HFFc6 (cell line): ENCODE data around the gene PLEKHA7. TPM values are rescaled to one million over a fixed set of nuclear protein-coding genes. Genes with fewer than 3 reads are reported as not detected.
A peak's percentile ranks its signal among the peaks of the same experiment; 100 is the strongest.

Experiments used
- DNase-seq: peaks from one replicate; pipeline ENCODE4 v3.0.0-alpha.2; 2018
- H3K27ac Mint-ChIP-seq: 2 replicates; pipeline ENCODE4 v1.8.0; 2020; ENCODE audit warnings: mild to moderate bottlenecking, mixed read lengths
- H3K27me3 Mint-ChIP-seq: 2 replicates; pipeline ENCODE4 v1.8.0; 2021; ENCODE audit warnings: mild to moderate bottlenecking, moderate library complexity, mixed read lengths; ENCODE audit not compliant: insufficient read depth
- H3K36me3 Mint-ChIP-seq: 2 replicates; pipeline ENCODE4 v1.8.0; 2021; ENCODE audit warnings: low read depth, mixed read lengths
- H3K4me1 Mint-ChIP-seq: 2 replicates; pipeline ENCODE4 v1.8.0; 2020; ENCODE audit warnings: low read depth, mixed read lengths
- H3K4me3 Mint-ChIP-seq: 2 replicates; pipeline ENCODE4 v1.8.0; 2020; ENCODE audit warnings: mild to moderate bottlenecking, moderate library complexity, mixed read lengths
- H3K9me3 Mint-ChIP-seq: 2 replicates; pipeline ENCODE4 v1.8.0; 2020; ENCODE audit warnings: mild to moderate bottlenecking, mixed read lengths
- total RNA-seq, 6 experiments: library from RNA; stranded (reverse); fragmentation: NEBNext Ultra II Directional; extraction: Animal tissue kit (Norgen Biotek cat#: 25700); gene quantifications; 2 replicates in 1 of 6; 3 replicates in 5 of 6; pipeline ENCODE4 v1.2.3, GENCODE V29; 2021
- TF ChIP-seq, protein P1 (sequence below): fragments of 200-600 bp; sonication (generic); IDR thresholded peaks from 2 replicates; pipeline ENCODE4 v1.5.0; 2021; ENCODE audit warnings: antibody characterized with exemption, mild to moderate bottlenecking

The PLEKHA7 gene
- total RNA-seq, 6 experiments from 2014 or later: 0.07 to 0.24 (median 0.08) TPM; not detected in 3

DNA sequence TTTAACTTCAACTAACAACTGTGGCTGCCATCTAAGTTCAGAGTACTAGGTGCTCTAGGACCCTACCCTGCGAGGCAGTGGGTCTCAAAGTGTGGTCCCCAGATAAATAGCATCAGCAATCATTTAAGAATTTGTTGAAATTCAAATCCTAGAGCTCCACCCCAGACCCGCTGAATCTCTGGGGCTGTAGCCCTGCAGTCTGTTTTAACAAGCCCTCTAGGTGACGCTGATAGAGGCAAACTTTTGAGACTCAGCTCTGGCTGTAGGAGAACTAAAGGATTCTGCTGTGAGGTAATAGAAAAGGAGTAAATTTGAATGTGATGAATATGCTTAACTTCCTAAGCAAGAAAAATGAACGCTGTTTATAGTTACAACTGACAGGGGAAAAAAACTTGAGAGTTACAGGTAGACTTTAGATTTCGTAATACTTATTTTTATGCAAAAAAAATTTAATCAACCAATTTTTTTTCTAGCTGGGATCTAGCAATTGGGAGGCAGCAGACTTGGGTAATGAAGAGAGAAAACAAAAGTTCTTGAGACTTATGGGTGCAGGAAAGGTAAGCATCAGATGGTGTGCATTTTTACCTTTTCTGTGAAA, 270.0 kb downstream of the PLEKHA7 start:
- peaks cover 19% of the 10 kb centered on the region for H3K4me1 Mint-ChIP-seq
- no peak for DNase-seq
- TF ChIP-seq, protein P1, sequence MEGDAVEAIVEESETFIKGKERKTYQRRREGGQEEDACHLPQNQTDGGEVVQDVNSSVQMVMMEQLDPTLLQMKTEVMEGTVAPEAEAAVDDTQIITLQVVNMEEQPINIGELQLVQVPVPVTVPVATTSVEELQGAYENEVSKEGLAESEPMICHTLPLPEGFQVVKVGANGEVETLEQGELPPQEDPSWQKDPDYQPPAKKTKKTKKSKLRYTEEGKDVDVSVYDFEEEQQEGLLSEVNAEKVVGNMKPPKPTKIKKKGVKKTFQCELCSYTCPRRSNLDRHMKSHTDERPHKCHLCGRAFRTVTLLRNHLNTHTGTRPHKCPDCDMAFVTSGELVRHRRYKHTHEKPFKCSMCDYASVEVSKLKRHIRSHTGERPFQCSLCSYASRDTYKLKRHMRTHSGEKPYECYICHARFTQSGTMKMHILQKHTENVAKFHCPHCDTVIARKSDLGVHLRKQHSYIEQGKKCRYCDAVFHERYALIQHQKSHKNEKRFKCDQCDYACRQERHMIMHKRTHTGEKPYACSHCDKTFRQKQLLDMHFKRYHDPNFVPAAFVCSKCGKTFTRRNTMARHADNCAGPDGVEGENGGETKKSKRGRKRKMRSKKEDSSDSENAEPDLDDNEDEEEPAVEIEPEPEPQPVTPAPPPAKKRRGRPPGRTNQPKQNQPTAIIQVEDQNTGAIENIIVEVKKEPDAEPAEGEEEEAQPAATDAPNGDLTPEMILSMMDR: no peak
- no peak overlapping the region for H3K27ac Mint-ChIP-seq
- H3K36me3 Mint-ChIP-seq: no peaks in the 10 kb centered on the region
- H3K9me3 Mint-ChIP-seq: no peaks in the 10 kb centered on the region
- H3K4me3 Mint-ChIP-seq: no peak overlapping the region
- no peaks in the 10 kb centered on the region for H3K27me3 Mint-ChIP-seq

DNA sequence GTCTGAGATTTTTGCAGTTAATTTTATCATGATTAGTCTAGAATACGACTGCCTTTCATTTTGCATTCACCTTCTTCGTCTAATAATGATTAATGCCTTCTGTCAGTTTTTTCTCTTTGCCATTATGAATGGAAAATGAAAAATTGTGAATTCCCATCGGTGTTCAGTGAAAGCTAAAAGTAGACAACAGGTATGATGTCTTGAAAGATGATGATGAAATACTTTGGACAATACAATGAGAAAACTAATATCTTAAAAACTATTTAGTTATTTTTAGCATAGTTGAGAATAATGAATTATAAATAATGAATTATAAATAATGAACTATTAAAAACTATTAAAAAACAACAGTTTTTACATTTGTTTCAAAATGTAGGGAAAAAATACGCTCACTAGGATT, 270.7 kb downstream of the PLEKHA7 start:
- H3K27me3 Mint-ChIP-seq: no peaks in the 10 kb centered on the region
- no peak overlapping the region; the same call in 1 of the 2 replicates for H3K27ac Mint-ChIP-seq
- no peak overlapping the region for H3K4me3 Mint-ChIP-seq
- H3K9me3 Mint-ChIP-seq: no peaks in the 10 kb centered on the region
- TF ChIP-seq, protein P1: no peak
- no peak for DNase-seq
- H3K4me1 Mint-ChIP-seq: peaks cover 19% of the 10 kb centered on the region
- H3K36me3 Mint-ChIP-seq: no peaks in the 10 kb centered on the region

DNA sequence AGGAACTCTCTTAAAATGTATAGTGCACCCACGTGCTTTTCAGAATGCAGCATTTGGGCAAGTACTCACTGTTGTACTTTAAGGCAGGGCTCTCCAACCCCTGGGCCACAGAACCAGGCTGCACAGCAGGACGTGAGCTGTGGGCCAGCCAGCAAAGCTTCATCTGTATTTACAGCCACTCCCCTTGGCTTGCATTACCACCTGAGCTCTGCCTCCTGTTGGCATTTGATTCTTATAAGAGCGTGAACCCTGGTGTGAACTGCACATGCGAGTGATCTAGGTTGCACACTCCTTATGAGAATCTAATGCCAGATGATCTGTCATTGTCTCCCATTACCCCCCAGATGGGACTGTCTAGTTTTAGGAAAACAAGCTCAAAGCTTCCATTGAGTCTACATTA, 272.7 kb downstream of the PLEKHA7 start:
- Mint-ChIP-seq H3K36me3 (no peaks in the 10 kb centered on the region), H3K27me3 (no peaks in the 10 kb centered on the region), H3K9me3 (no peaks in the 10 kb centered on the region), H3K4me3 (no peak overlapping the region), H3K27ac (no peak overlapping the region), H3K4me1 (peaks cover 26% of the 10 kb centered on the region)
- no peak for DNase-seq
- TF ChIP-seq, protein P1: no peak

DNA sequence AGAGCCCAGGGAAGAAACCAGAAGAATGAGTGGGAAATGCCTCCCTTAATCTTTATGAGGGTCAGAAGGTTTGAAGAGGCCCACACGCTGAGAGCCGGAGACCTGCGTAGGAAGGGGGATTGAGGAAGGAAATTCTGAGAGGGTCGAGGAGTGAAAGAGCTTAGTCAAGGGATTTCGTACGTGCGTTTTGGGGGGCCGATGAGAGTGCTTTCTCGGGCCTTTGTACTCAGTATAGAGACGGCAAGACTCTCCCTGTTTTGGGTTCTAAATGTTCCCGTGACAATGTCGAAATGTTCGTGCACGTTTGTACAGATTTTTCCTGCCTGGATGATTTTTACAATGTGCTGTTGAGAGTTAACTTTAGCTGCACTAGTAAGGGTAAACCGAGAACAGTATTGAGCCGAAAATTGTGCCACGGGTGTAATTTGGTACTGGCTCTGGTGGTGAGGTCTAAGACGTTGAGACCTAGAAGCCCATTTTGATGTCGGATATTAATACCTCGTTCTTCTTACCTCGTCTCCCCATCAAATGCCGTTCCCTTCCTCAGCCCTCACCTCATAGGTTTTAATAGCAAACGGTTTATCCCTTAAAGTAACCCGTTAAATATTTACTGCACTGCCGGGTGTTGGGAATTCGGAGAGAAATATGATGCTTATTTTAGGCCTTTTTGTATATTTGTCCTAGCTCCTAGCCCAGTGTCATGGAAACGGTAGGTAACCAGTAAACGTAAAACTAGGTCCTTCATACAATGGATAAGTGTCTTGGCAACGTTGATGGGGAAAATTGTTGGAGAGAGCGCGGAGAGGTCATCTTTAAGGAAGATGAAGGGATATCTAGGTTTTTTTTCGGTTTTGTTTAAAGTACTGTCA, 275.0 kb downstream of the PLEKHA7 start:
- no peaks in the 10 kb centered on the region for H3K27me3 Mint-ChIP-seq
- H3K4me3 Mint-ChIP-seq: no peak overlapping the region
- H3K36me3 Mint-ChIP-seq: no peaks in the 10 kb centered on the region
- TF ChIP-seq, protein P1: no peak
- no peaks in the 10 kb centered on the region for H3K9me3 Mint-ChIP-seq
- DNase-seq: no peak
- peaks cover 26% of the 10 kb centered on the region for H3K4me1 Mint-ChIP-seq
- no peak overlapping the region for H3K27ac Mint-ChIP-seq

DNA sequence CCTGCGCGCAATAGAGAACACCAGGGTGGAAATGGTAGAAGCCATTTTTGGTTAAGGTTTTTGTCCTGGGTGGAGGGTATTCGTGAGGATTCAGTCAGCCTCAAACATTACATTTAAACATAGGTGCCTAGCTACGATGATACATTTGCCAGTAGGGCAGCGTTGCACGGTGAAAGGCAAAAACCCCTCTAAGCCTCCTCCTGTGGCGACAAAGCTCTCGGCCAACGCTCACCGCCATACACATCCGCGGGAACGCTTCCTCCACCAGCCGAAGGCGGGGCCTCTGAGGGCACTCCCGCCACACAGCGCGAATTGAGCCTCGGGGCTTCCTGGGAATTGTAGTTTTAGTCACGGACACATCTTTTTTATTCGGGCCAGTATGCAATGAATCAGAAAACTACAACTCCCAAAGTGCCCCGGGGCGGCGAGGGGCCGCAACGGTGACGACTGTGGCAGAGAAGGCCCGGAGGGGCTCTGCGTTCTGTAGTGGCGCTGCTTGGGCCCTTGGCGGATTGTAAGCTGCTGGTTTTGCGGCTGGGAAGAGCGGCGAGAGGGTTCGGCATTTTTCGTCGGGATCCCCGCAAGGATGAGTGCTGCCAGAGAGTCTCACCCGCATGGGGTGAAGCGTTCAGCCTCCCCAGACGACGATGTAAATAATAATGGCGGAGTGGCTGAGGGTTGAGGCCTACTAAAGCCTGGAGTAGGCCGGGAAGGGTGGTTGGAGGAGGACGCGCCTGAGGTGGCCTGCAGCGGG, 275.8 kb downstream of the PLEKHA7 start, which contains the start of gene C11orf58:
Gene C11orf58 (plus strand): TSS at position 455 of the 754 bp plus-strand sequence. CDS start 132 bp downstream, at position 587.
- no peak within 1 kb of the TSS for H3K27ac Mint-ChIP-seq
- no peaks in the 10 kb centered on the region for H3K27me3 Mint-ChIP-seq

More for the DNA sequence above, 275.8 kb downstream of the PLEKHA7 start, which contains the start of gene C11orf58:
- Mint-ChIP-seq H3K36me3 (no peaks in the 10 kb centered on the region), H3K4me3 (no peak within 1 kb of the TSS), H3K9me3 (no peaks in the 10 kb centered on the region), H3K4me1 (peaks cover 24% of the 10 kb centered on the region)
- TF ChIP-seq, protein P1: no peak
- peak; percentile 98 for DNase-seq
